ENCODE measurements around the gene XKR3. TPM values are rescaled to one million over a fixed set of nuclear protein-coding genes. Genes with fewer than 3 reads are reported as not detected.
"Not testable (repeated sequence)": the region's sequence is repeated elsewhere in the genome, so short reads cannot be mapped to it uniquely, and the experiment has no call there.

The XKR3 gene
- total and polyA plus RNA-seq, 4 experiments from 2014 or later: not detected

- peak overlapping the region in 1 of 8 donors; percentile 38 for H3K4me3 Mint-ChIP-seq
- CTCF ChIA-PET (ENCODE audit: partially characterized antibody): no interaction called here
- POLR2A ChIA-PET (ENCODE audit: partially characterized antibody): no interaction called here
Measured at GRCh38 chr22:16774911-16775500, 50.2 kb downstream of the XKR3 start.

GRCh38 chr22:16771569-16771968, 53.6 kb downstream of the XKR3 start:
- H3K4me3 Mint-ChIP-seq; H3K27ac Mint-ChIP-seq; H3K4me1 ChIP-seq (ENCODE audit: insufficient read depth, low read length); CTCF ChIA-PET (ENCODE audit: partially characterized antibody); H3K27ac ChIP-seq (ENCODE audit: low read depth, low read length); H3K4me1 Mint-ChIP-seq; H3K36me3 Mint-ChIP-seq; H3K36me3 ChIP-seq (ENCODE audit: insufficient read depth, low read length); H3K9me3 ChIP-seq (ENCODE audit: control insufficient read depth in 1 of 2, low read length in 2 of 2); POLR2A ChIA-PET (ENCODE audit: partially characterized antibody); intact Hi-C loops (cut with micrococcal nuclease); H3K4me3 ChIP-seq (ENCODE audit: low read length in 2 of 2); H3K27me3 Mint-ChIP-seq; DNase-seq; H3K27me3 ChIP-seq (ENCODE audit: insufficient read depth, low read length): not testable (repeated sequence)
- H3K9me3 Mint-ChIP-seq: peaks cover 0 to 34% (median 24%) of the 10 kb centered on the region in 8 donors

More at GRCh38 chr22:16774911-16775500, 50.2 kb downstream of the XKR3 start:
- peaks cover 2 to 31% (median 19%) of the 10 kb centered on the region in 8 donors for H3K9me3 Mint-ChIP-seq
- DNase-seq: no peak
- Histone ChIP-seq H3K9me3 (ENCODE audit: control insufficient read depth in 1 of 2, low read length in 2 of 2) (no peaks in the 10 kb centered on the region), H3K36me3 (ENCODE audit: insufficient read depth, low read length) (no peaks in the 10 kb centered on the region), H3K4me1 (ENCODE audit: insufficient read depth, low read length) (no peaks in the 10 kb centered on the region), H3K4me3 (ENCODE audit: low read length in 2 of 2) (no peak overlapping the region), H3K27me3 (ENCODE audit: insufficient read depth, low read length) (no peaks in the 10 kb centered on the region), H3K27ac (ENCODE audit: low read depth, low read length) (no peak overlapping the region)
- no peak overlapping the region for H3K27ac Mint-ChIP-seq
- H3K27me3 Mint-ChIP-seq: peaks cover 2 to 3% of the 10 kb centered on the region in 2 donors
- intact Hi-C loops (cut with micrococcal nuclease): no loop called here
- H3K36me3 Mint-ChIP-seq: no peaks in the 10 kb centered on the region
- no peaks in the 10 kb centered on the region for H3K4me1 Mint-ChIP-seq

- H3K4me3 Mint-ChIP-seq; H3K27me3 Mint-ChIP-seq; H3K27me3 ChIP-seq (ENCODE audit: insufficient read depth, low read length); H3K4me1 ChIP-seq (ENCODE audit: insufficient read depth, low read length); POLR2A ChIA-PET (ENCODE audit: partially characterized antibody); H3K27ac ChIP-seq (ENCODE audit: low read depth, low read length); H3K36me3 Mint-ChIP-seq; intact Hi-C loops (cut with micrococcal nuclease); H3K4me1 Mint-ChIP-seq; H3K27ac Mint-ChIP-seq; CTCF ChIA-PET (ENCODE audit: partially characterized antibody); H3K9me3 ChIP-seq (ENCODE audit: control insufficient read depth in 1 of 2, low read length in 2 of 2); DNase-seq; H3K36me3 ChIP-seq (ENCODE audit: insufficient read depth, low read length); H3K4me3 ChIP-seq (ENCODE audit: low read length in 2 of 2): not testable (repeated sequence)
- H3K9me3 Mint-ChIP-seq: peaks cover 0 to 16% (median 11%) of the 10 kb centered on the region in 8 donors
Measured at GRCh38 chr22:16767927-16768326, 57.3 kb downstream of the XKR3 start.

- peaks cover 0 to 14% (median 5%) of the 10 kb centered on the region in 8 donors for H3K9me3 Mint-ChIP-seq
- H3K4me1 Mint-ChIP-seq; POLR2A ChIA-PET (ENCODE audit: partially characterized antibody); H3K4me1 ChIP-seq (ENCODE audit: insufficient read depth, low read length); H3K27ac Mint-ChIP-seq; intact Hi-C loops (cut with micrococcal nuclease); H3K27me3 Mint-ChIP-seq; H3K27me3 ChIP-seq (ENCODE audit: insufficient read depth, low read length); CTCF ChIA-PET (ENCODE audit: partially characterized antibody); H3K4me3 Mint-ChIP-seq; H3K27ac ChIP-seq (ENCODE audit: low read depth, low read length); H3K36me3 Mint-ChIP-seq; DNase-seq; H3K9me3 ChIP-seq (ENCODE audit: control insufficient read depth in 1 of 2, low read length in 2 of 2); H3K36me3 ChIP-seq (ENCODE audit: insufficient read depth, low read length); H3K4me3 ChIP-seq (ENCODE audit: low read length in 2 of 2): not testable (repeated sequence)
Measured at GRCh38 chr22:16762224-16762623, 63.0 kb downstream of the XKR3 start.

GRCh38 chr22:16760416-16760815, 64.8 kb downstream of the XKR3 start:
- H3K4me3 Mint-ChIP-seq; DNase-seq; intact Hi-C loops (cut with micrococcal nuclease); H3K9me3 Mint-ChIP-seq; H3K27ac Mint-ChIP-seq; H3K27ac ChIP-seq (ENCODE audit: low read depth, low read length); CTCF ChIA-PET (ENCODE audit: partially characterized antibody); H3K4me1 ChIP-seq (ENCODE audit: insufficient read depth, low read length); H3K36me3 ChIP-seq (ENCODE audit: insufficient read depth, low read length); H3K27me3 ChIP-seq (ENCODE audit: insufficient read depth, low read length); H3K36me3 Mint-ChIP-seq; H3K4me3 ChIP-seq (ENCODE audit: low read length in 2 of 2); H3K9me3 ChIP-seq (ENCODE audit: control insufficient read depth in 1 of 2, low read length in 2 of 2); POLR2A ChIA-PET (ENCODE audit: partially characterized antibody); H3K27me3 Mint-ChIP-seq; H3K4me1 Mint-ChIP-seq: not testable (repeated sequence)

- H3K27ac ChIP-seq (ENCODE audit: low read depth, low read length); H3K27me3 ChIP-seq (ENCODE audit: insufficient read depth, low read length); DNase-seq; H3K27me3 Mint-ChIP-seq; POLR2A ChIA-PET (ENCODE audit: partially characterized antibody); H3K27ac Mint-ChIP-seq; H3K9me3 Mint-ChIP-seq; intact Hi-C loops (cut with micrococcal nuclease); H3K4me1 ChIP-seq (ENCODE audit: insufficient read depth, low read length); H3K9me3 ChIP-seq (ENCODE audit: control insufficient read depth in 1 of 2, low read length in 2 of 2); H3K4me3 Mint-ChIP-seq; H3K4me3 ChIP-seq (ENCODE audit: low read length in 2 of 2); H3K36me3 Mint-ChIP-seq; H3K4me1 Mint-ChIP-seq; CTCF ChIA-PET (ENCODE audit: partially characterized antibody); H3K36me3 ChIP-seq (ENCODE audit: insufficient read depth, low read length): not testable (repeated sequence)
Measured at GRCh38 chr22:16749282-16749681, 75.9 kb downstream of the XKR3 start.

- DNase-seq; H3K4me3 Mint-ChIP-seq; H3K27ac ChIP-seq (ENCODE audit: low read depth, low read length); H3K4me3 ChIP-seq (ENCODE audit: low read length in 2 of 2); POLR2A ChIA-PET (ENCODE audit: partially characterized antibody); H3K27me3 Mint-ChIP-seq; H3K36me3 Mint-ChIP-seq; CTCF ChIA-PET (ENCODE audit: partially characterized antibody); intact Hi-C loops (cut with micrococcal nuclease); H3K27me3 ChIP-seq (ENCODE audit: insufficient read depth, low read length); H3K4me1 Mint-ChIP-seq; H3K9me3 ChIP-seq (ENCODE audit: control insufficient read depth in 1 of 2, low read length in 2 of 2); H3K36me3 ChIP-seq (ENCODE audit: insufficient read depth, low read length); H3K9me3 Mint-ChIP-seq; H3K27ac Mint-ChIP-seq; H3K4me1 ChIP-seq (ENCODE audit: insufficient read depth, low read length): not testable (repeated sequence)
Measured at GRCh38 chr22:16748160-16748929, 76.9 kb downstream of the XKR3 start.

All from CD4-positive, alpha-beta memory T cell (primary cell).